H7 (cell line): Measurements from ENCODE around the gene LHPP. TPM values are rescaled to one million over a fixed set of nuclear protein-coding genes. Genes with fewer than 3 reads are reported as not detected.

Experiments
- DNase-seq: peaks from one replicate; pipeline ENCODE4 v3.0.0; 2012
- H3K27me3 ChIP-seq: 2 replicates; pipeline ENCODE4 v1.6.0; 2011; ENCODE audit warnings: mild to moderate bottlenecking, low read length; ENCODE audit not compliant: control insufficient read depth, insufficient read depth
- H3K36me3 ChIP-seq: replicated peaks from 2 replicates; pipeline ENCODE4 v1.5.1; 2011; ENCODE audit warnings: low read length; ENCODE audit not compliant: control insufficient read depth, insufficient read depth
- H3K4me3 ChIP-seq: 2 replicates; pipeline ENCODE4 v1.5.1; 2011; ENCODE audit warnings: low read depth, mild to moderate bottlenecking, control low read depth, low read length, moderate library complexity; ENCODE audit not compliant: insufficient read depth
- total RNA-seq: library from RNA; depleted of rRNA; stranded (reverse); fragments of >200 nt; shearing (Covaris generic); gene quantifications from 2 replicates; pipeline ENCODE4 v1.2.3, GENCODE V29; 2014

Gene LHPP
- total RNA-seq, 1 experiment from 2014 or later, result 26.2 TPM

- Histone ChIP-seq H3K27me3 (no peaks in the 10 kb centered on the region), H3K4me3 (no peak overlapping the region), H3K36me3 (no peaks in the 10 kb centered on the region)
- DNase-seq, result no peak
These were observed 180.6 kb downstream of the LHPP start for GRCh38 chr10:124642088-124642710.

DNA sequence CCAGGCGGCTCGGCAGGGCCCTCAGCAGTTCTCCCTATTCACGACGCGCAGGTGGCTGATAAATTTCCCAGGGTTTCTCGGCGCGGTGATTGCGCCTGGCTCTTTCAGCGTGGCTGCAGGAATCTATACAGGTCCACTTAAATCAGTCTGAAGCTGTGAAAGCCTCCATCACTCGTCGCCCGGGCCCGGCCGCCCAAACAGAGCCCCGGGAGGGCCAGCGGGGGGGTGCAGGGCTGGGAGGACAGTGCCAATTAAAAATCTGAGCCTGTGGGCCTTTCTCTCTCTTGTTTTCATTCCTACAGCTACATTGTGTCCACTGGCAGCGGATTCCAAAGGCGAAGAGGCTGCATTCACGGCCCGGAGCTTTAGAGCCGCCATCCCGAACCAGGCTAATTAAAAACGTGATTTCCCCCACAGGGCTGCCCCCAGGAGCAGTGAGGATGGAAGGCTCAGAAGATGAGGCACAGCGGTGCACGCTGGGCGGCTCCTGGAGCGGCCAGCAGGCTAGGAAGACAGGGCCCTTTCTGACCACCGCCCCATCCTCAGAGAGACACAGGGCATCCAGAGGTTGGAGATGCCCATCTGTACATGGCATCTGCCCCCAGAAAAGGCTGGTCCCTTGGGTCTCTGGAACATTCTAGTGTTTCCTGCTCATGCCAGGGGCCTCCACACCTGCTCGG, 181.8 kb downstream of the LHPP start:
- Histone ChIP-seq H3K4me3 (no peak overlapping the region), H3K27me3 (no peaks in the 10 kb centered on the region), H3K36me3 (no peaks in the 10 kb centered on the region)
- peak; percentile 67 for DNase-seq

DNA sequence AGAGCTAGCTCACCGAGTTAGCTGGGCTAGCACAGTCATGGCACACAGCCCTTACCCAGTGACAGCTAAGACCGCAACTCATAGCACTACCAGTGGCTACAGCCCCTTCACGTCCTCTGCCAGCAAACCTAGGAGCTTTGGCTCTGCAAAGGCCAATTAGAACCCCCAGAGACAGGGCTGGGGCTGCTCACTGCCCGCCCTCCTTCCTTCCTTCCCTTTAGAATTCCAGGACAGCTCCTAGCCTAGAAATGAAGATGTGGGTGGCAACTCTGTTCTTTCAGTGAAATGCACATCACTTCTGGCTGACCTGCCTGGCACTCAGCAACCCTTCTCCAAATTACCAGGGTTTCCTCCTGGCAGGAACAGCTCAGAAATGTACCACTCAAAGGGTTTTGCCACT, 182.6 kb downstream of the LHPP start:
- Histone ChIP-seq H3K27me3 (no peaks in the 10 kb centered on the region), H3K4me3 (no peak overlapping the region), H3K36me3 (no peaks in the 10 kb centered on the region)
- no peak for DNase-seq

DNA sequence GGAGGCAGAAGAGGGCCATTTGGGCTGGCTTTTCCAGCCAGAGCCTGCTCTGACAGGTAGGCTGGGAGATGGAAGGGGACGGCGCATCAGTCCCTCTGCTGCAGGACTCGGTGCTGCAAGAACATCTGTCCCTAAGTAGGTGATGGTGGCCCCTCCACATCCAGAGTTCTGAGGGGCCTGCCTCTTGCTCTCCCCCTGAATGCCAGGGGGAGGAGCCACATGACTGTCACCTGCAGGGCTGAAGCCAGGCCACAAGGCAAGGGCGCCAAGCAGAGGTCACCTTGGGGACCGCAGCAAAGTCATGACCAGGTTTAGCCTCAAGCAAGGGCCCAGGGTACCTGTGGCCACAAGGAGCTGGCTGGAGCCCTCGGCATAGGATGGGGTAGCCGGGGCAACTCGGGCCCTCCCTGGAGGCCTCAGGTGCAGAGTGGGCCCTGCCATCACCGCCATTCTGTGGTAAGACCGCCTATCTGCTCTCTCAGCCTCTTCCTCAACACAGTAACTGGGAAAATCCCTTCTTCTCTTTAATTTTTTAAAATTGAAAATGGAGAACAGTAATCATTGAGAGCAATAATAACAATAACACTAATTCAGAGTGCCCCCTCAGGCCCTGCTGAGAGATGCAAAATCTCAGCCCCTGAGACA, 183.3 kb downstream of the LHPP start:
- Histone ChIP-seq H3K4me3 (no peak overlapping the region), H3K27me3 (no peaks in the 10 kb centered on the region), H3K36me3 (no peaks in the 10 kb centered on the region)
- DNase-seq, result peak; percentile 82

- Histone ChIP-seq H3K4me3 (no peak overlapping the region), H3K27me3 (no peaks in the 10 kb centered on the region), H3K36me3 (no peaks in the 10 kb centered on the region)
- no peak for DNase-seq
These were observed 184.0 kb downstream of the LHPP start for GRCh38 chr10:124645467-124646095.

GRCh38 chr10:124646483-124647352, 185.1 kb downstream of the LHPP start:
- DNase-seq, result no peak
- H3K36me3 ChIP-seq, result no peaks in the 10 kb centered on the region
- H3K27me3 ChIP-seq, result no peaks in the 10 kb centered on the region
- H3K4me3 ChIP-seq, result no peak overlapping the region

- H3K36me3 ChIP-seq, result no peaks in the 10 kb centered on the region
These were observed 186.0 kb downstream of the LHPP start for GRCh38 chr10:124647421-124648130.

DNA sequence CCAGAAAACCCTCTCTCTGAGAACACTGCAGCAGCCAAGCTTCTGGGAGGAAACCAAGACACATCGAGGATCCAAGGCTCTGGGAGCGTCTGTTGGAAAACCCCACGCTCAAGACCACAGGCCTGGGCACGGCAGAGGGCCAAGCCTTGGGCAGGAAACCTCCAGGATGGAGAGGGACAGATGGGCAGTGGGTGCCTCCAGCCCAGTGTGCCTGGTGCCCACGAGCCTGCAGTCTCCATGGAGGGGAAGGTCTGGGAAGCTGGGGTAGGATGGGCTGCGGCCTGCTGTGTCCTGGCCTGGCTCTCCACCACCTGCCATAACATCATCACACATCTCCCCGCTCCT, 186.5 kb downstream of the LHPP start:
- H3K27me3 ChIP-seq, result no peaks in the 10 kb centered on the region
- no peak overlapping the region for H3K4me3 ChIP-seq
- DNase-seq, result no peak
- no peaks in the 10 kb centered on the region for H3K36me3 ChIP-seq

More at GRCh38 chr10:124647421-124648130, 186.0 kb downstream of the LHPP start:
- Histone ChIP-seq H3K4me3 (no peak overlapping the region), H3K27me3 (no peaks in the 10 kb centered on the region)
- DNase-seq, result peak; percentile 63

GRCh38 chr10:124648738-124649137, 187.1 kb downstream of the LHPP start:
- Histone ChIP-seq H3K36me3 (no peaks in the 10 kb centered on the region), H3K4me3 (no peak overlapping the region), H3K27me3 (no peaks in the 10 kb centered on the region)
- DNase-seq, result no peak

DNA sequence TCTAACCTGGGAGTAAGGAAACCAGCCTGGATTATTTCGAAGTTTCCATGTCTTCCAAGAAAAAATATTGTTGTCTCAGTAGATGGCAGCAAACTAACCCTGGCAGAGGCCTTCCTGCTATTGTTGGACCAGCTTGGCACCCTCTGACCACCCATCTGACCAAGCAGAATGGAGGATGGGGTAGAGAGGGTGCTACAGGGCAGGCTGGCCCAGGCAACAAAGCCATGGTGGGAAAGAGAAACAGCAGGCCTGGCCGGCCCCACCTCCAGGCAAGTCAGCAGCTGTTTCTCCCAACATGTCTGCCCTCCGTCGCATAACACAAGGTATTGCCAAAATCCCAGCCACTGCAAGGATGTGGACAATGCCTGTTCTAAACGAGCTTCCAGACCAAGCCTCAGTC, 187.6 kb downstream of the LHPP start:
- DNase-seq, result no peak
- Histone ChIP-seq H3K4me3 (no peak overlapping the region), H3K36me3 (no peaks in the 10 kb centered on the region), H3K27me3 (no peaks in the 10 kb centered on the region)

DNA sequence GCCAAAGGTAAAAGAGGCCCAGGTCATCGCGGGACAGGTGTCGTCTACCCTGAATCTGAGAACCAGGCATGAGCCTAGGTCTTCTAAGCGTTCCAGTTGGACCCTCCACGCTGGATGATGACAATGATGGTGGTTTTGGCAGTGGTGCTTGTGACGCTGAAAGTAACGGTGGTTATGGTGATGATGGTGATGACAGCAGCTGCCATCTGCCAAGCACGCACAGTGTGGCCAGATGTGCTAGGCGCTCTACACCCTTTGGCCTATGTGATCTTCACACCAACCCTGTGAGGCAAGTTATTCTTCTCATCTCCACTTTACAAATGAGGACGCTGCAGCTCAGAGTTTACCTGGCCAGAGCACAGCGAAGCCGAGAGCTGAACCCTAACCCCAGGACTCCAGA, 188.6 kb downstream of the LHPP start:
- Histone ChIP-seq H3K4me3 (no peak overlapping the region), H3K36me3 (no peaks in the 10 kb centered on the region), H3K27me3 (no peaks in the 10 kb centered on the region)
- no peak for DNase-seq

DNA sequence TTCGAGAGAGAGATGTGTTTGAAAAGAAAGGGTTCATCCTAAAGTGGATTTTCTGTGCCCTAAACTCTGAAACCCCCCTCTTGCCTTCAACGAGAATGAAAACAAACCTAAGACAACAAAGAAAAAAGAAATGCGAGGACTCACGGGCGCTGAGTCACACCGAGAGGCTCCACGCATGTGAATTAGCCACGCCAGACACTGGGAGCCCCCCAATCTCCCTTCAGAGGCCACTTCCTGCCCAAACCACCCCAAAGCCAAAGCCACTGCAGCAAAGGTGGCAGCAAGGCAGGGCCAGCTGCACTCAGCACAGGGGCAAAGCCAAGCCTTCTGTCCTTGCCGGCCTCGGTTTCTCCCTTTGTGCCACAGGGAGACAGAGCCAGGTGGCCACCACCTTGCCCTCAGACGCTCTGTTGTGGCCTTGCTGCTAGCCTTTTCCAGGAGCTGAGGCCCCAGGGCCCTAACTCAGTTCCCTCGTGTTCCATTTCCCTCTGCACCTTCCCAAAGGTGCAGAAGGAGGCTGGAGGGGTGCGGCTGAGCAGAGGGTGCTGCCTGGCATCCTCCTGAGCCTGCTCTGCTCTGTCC, 189.3 kb downstream of the LHPP start:
- H3K36me3 ChIP-seq, result no peaks in the 10 kb centered on the region
- DNase-seq, result peak; percentile 76
- no peaks in the 10 kb centered on the region for H3K27me3 ChIP-seq
- no peak overlapping the region for H3K4me3 ChIP-seq

DNA sequence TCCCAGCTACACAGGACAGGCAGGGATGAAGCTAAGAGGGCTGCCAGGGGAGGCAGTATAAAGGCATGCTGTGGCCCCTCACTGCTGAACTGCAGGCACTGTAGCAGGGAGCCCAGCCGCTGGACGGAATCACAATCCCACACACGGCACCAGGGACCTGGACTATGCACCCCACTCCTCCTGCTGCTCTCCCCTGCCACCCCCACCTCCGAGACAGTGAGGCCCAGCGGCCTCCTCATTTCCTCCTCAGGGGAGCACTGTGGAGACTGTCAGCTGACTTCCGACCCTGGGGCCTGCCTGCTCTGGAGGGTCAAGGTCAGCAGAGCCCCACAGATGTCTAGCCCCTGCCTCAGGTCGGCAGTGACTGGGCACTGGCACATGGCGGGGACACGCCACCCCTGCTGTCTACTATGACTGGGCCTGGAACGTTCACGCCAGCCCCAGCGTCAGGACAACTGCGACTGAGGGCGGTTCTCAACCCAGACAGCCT, 189.8 kb downstream of the LHPP start:
- Histone ChIP-seq H3K36me3 (no peaks in the 10 kb centered on the region), H3K4me3 (no peak overlapping the region)
- DNase-seq, result peak; percentile 65

More for the DNA sequence above, 189.8 kb downstream of the LHPP start:
- no peaks in the 10 kb centered on the region for H3K27me3 ChIP-seq
